ENCODE measurements around the gene SH3RF3. TPM values are rescaled to one million over a fixed set of nuclear protein-coding genes. Genes with fewer than 3 reads are reported as not detected.

SH3RF3 gene
- total RNA-seq, 1 experiment from 2014 or later: 21.7 TPM

- Mint-ChIP-seq H3K36me3 (ENCODE audit: insufficient read depth, unreplicated experiment) (peaks cover 13% of the 10 kb centered on the region), H3K4me3 (ENCODE audit: unreplicated experiment) (no peak overlapping the region), H3K4me1 (ENCODE audit: insufficient read depth, unreplicated experiment) (peaks cover 19% of the 10 kb centered on the region), H3K9me3 (ENCODE audit: unreplicated experiment) (no peaks in the 10 kb centered on the region), H3K27me3 (ENCODE audit: insufficient read depth, unreplicated experiment) (no peaks in the 10 kb centered on the region), H3K27ac (ENCODE audit: low read depth, unreplicated experiment) (no peak overlapping the region)
- TF ChIP-seq CTCF (IDR thresholded peaks at IDR 0.05; ENCODE audit: unreplicated experiment): no peak
- no TSS peak for BruUV-seq (replicated peaks)
- intact Hi-C loops (cut with micrococcal nuclease): no loop called here
- POLR2A ChIA-PET: interaction anchor here (0.9 kb wide), 1 partner anchor 9 kb away, joined by 3 read pairs; no protein-coding TSS in a partner anchor
- no peak for DNase-seq (ENCODE audit: unreplicated experiment)
- CTCF ChIA-PET: interaction anchor here (1.2 to 1.6 kb wide), 2 partner anchors 19 to 42 kb away, joined by 3 to 4 read pairs; no protein-coding TSS in a partner anchor
Observed at GRCh38 chr2:109468893-109469292, 339.9 kb downstream of the SH3RF3 start.

- no peak overlapping the region for H3K27ac Mint-ChIP-seq (ENCODE audit: low read depth, unreplicated experiment)
- no peak for DNase-seq (ENCODE audit: unreplicated experiment)
Observed at GRCh38 chr2:109471658-109472057, 342.7 kb downstream of the SH3RF3 start.

GRCh38 chr2:109472331-109472959 lies 343.4 kb downstream of the SH3RF3 start:
- no peak for TF ChIP-seq CTCF (IDR thresholded peaks at IDR 0.05; ENCODE audit: unreplicated experiment)
- ChIA-PET POLR2A (no interaction called here), CTCF (no interaction called here)
- Mint-ChIP-seq H3K27me3 (ENCODE audit: insufficient read depth, unreplicated experiment) (no peaks in the 10 kb centered on the region), H3K27ac (ENCODE audit: low read depth, unreplicated experiment) (no peak overlapping the region), H3K4me1 (ENCODE audit: insufficient read depth, unreplicated experiment) (peaks cover 15% of the 10 kb centered on the region), H3K36me3 (ENCODE audit: insufficient read depth, unreplicated experiment) (peaks cover 14% of the 10 kb centered on the region), H3K9me3 (ENCODE audit: unreplicated experiment) (no peaks in the 10 kb centered on the region), H3K4me3 (ENCODE audit: unreplicated experiment) (no peak overlapping the region)
- intact Hi-C loops (cut with micrococcal nuclease): no loop called here
- DNase-seq (ENCODE audit: unreplicated experiment): no peak
- no TSS peak for BruUV-seq (replicated peaks)

More at GRCh38 chr2:109471658-109472057, 342.7 kb downstream of the SH3RF3 start:
- Mint-ChIP-seq H3K9me3 (ENCODE audit: unreplicated experiment) (no peaks in the 10 kb centered on the region), H3K4me1 (ENCODE audit: insufficient read depth, unreplicated experiment) (peaks cover 22% of the 10 kb centered on the region), H3K36me3 (ENCODE audit: insufficient read depth, unreplicated experiment) (peaks cover 14% of the 10 kb centered on the region), H3K4me3 (ENCODE audit: unreplicated experiment) (no peak overlapping the region), H3K27me3 (ENCODE audit: insufficient read depth, unreplicated experiment) (no peaks in the 10 kb centered on the region)
- ChIA-PET POLR2A (interaction anchor here (1.3 kb wide), 1 partner anchor 258 kb away, joined by 4 read pairs; no protein-coding TSS in a partner anchor), CTCF (interaction anchor here (1.0 to 1.1 kb wide), 2 partner anchors 8 to 24 kb away, joined by 3 read pairs; no protein-coding TSS in a partner anchor)
- no TSS peak for BruUV-seq (replicated peaks)
- TF ChIP-seq CTCF (IDR thresholded peaks at IDR 0.05; ENCODE audit: unreplicated experiment): no peak
- intact Hi-C loops (cut with micrococcal nuclease): no loop called here

GRCh38 chr2:109472974-109473373 lies 344.0 kb downstream of the SH3RF3 start:
- CTCF ChIA-PET: interaction anchor here (0.5 to 0.7 kb wide), 2 partner anchors 21 to 480 kb away, joined by 3 read pairs; no protein-coding TSS in a partner anchor
- H3K4me1 Mint-ChIP-seq (ENCODE audit: insufficient read depth, unreplicated experiment): peaks cover 15% of the 10 kb centered on the region
- H3K27me3 Mint-ChIP-seq (ENCODE audit: insufficient read depth, unreplicated experiment): no peaks in the 10 kb centered on the region

More at GRCh38 chr2:109472974-109473373, 344.0 kb downstream of the SH3RF3 start:
- TF ChIP-seq CTCF (IDR thresholded peaks at IDR 0.05; ENCODE audit: unreplicated experiment): no peak
- intact Hi-C loops (cut with micrococcal nuclease): no loop called here
- H3K36me3 Mint-ChIP-seq (ENCODE audit: insufficient read depth, unreplicated experiment): peaks cover 14% of the 10 kb centered on the region
- H3K9me3 Mint-ChIP-seq (ENCODE audit: unreplicated experiment): no peaks in the 10 kb centered on the region
- DNase-seq (ENCODE audit: unreplicated experiment): no peak
- no peak overlapping the region for H3K4me3 Mint-ChIP-seq (ENCODE audit: unreplicated experiment)
- POLR2A ChIA-PET: no interaction called here
- H3K27ac Mint-ChIP-seq (ENCODE audit: low read depth, unreplicated experiment): no peak overlapping the region
- BruUV-seq (replicated peaks): no TSS peak
